CD4-positive, CD25-positive, alpha-beta regulatory T cell (primary cell): ENCODE results near the gene GAS7. TPM values are rescaled to one million over a fixed set of nuclear protein-coding genes. Genes with fewer than 3 reads are reported as not detected.

Experiments used
- ATAC-seq, 2 donors: fragments of 150-1000 bp; cut with Tn5 transposase; one replicate each; pipeline ENCODE4 v1.10.0; 2021; ENCODE audit warnings: low read depth in 2 of 2, moderate number of reproducible peaks in 2 of 2, moderate library complexity in 1 of 2
- DNase-seq, 3 donors: peaks; one replicate each; pipeline versions ENCODE4 v3.0.0 to v3.0.0-alpha.2; 2012 to 2022; ENCODE audit warnings: mixed read lengths in 1 of 3
- H3K27ac ChIP-seq: one replicate; pipeline ENCODE4 v1.7.0; 2013; ENCODE audit warnings: mild to moderate bottlenecking, low read length; ENCODE audit not compliant: insufficient read depth, poor library complexity, severe bottlenecking
- H3K27me3 ChIP-seq: one replicate; pipeline ENCODE4 v1.7.0; 2013; ENCODE audit warnings: low read length; ENCODE audit not compliant: control insufficient read depth, insufficient read depth
- H3K36me3 ChIP-seq: one replicate; pipeline ENCODE4 v1.7.0; 2013; ENCODE audit warnings: mild to moderate bottlenecking, low read length, moderate library complexity; ENCODE audit not compliant: control insufficient read depth, insufficient read depth
- H3K4me1 ChIP-seq: 2 replicates; pipeline ENCODE4 v1.7.0; 2013; ENCODE audit warnings: mild to moderate bottlenecking, low read length; ENCODE audit not compliant: insufficient read depth, control insufficient read depth, poor library complexity, severe bottlenecking
- H3K4me3 ChIP-seq: one replicate; pipeline ENCODE4 v1.7.0; 2013; ENCODE audit warnings: low read depth, mild to moderate bottlenecking, low read length, moderate library complexity
- H3K9me3 ChIP-seq, 2 experiments: 1 replicate in 1 of 2; 2 replicates in 1 of 2; pipeline ENCODE4 v1.7.0; 2013; ENCODE audit warnings: low read length in 2 of 2, mild to moderate bottlenecking in 1 of 2, moderate library complexity in 1 of 2; ENCODE audit not compliant: control insufficient read depth in 2 of 2
- H3K27ac Mint-ChIP-seq, 3 donors: one replicate each; pipeline ENCODE4 v1.8.0; 2020 to 2022; ENCODE audit warnings: mild to moderate bottlenecking in 3 of 3, mixed read lengths in 3 of 3, moderate library complexity in 2 of 3
- H3K27me3 Mint-ChIP-seq: one replicate; pipeline ENCODE4 v1.8.0; 2022; ENCODE audit warnings: mild to moderate bottlenecking, mixed read lengths
- H3K36me3 Mint-ChIP-seq: one replicate; pipeline ENCODE4 v1.8.0; 2020; ENCODE audit warnings: mixed read lengths
- H3K4me1 Mint-ChIP-seq, 4 donors: one replicate each; pipeline ENCODE4 v1.8.0; 2020 to 2022; ENCODE audit warnings: mixed read lengths in 4 of 4, mild to moderate bottlenecking in 1 of 4
- H3K4me3 Mint-ChIP-seq, 4 donors: one replicate each; pipeline ENCODE4 v1.8.0; 2020 to 2022; ENCODE audit warnings: mild to moderate bottlenecking in 4 of 4, mixed read lengths in 4 of 4, moderate library complexity in 3 of 4
- H3K9me3 Mint-ChIP-seq, 7 donors: one replicate each; pipeline ENCODE4 v1.8.0; 2020 to 2022; ENCODE audit warnings: mixed read lengths in 7 of 7, mild to moderate bottlenecking in 3 of 7, moderate library complexity in 2 of 7
- polyA plus RNA-seq, 4 donors: library from polyadenylated mRNA; unstranded; fragments of 300-500 nt; fragmentation: Illumina TruSeq; gene quantifications; one replicate each; pipeline ENCODE4 v1.2.3, GENCODE V29; 2021
- total RNA-seq: library from RNA; stranded (reverse); gene quantifications from one replicate; pipeline ENCODE4 v1.2.3, GENCODE V29; 2022

GAS7 gene
- total and polyA plus RNA-seq, 5 donors from 2014 or later = 0.10 to 0.79 (median 0.46) TPM; not detected in 1

DNA sequence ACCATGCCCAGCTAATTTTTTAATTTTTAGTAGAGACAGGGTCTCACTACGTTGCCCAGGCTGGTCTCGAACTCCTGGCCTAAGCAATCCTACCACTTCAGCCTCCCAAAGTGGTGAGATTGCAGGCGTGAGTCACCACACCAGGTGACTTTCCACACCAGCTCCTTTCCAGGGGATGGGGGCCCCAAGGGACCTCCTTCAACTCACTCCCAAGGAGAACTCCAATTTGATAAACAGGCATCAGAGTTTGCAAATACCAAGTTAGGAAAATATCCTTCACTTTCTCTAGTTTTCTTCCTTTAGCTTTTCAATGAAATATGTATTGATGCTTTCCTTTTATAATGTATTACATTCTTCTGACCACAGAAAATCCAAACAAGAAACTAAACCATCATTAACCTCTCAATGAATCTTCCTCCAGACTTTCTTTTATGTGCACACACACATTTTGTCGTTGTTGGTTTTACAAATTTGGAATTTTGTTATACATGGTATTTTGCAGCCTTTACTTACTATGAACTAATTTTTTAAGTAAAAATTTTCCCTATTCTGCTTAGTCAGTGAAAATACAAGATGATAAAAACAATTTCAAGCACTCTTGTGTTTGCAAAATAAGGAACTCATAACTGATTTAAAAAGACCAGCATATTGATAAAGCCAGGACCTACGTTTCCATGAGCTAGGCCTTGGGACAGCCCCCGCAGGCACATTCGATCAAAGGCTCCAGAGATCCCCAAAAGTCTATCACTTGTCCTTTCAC is 32.0 kb downstream of the GAS7 start:
- DNase-seq (no peak), ATAC-seq (no peak)
- no peak overlapping the region for H3K27ac Mint-ChIP-seq
- Histone ChIP-seq H3K9me3 (no peaks in the 10 kb centered on the region), H3K27me3 (no peaks in the 10 kb centered on the region), H3K27ac (no peak overlapping the region), H3K4me3 (no peak overlapping the region), H3K36me3 (no peaks in the 10 kb centered on the region), H3K4me1 (no peaks in the 10 kb centered on the region)
- peaks cover 0 to 2% (median 0%) of the 10 kb centered on the region in 7 donors for H3K9me3 Mint-ChIP-seq
- H3K27me3 Mint-ChIP-seq = peaks cover 8% of the 10 kb centered on the region
- no peaks in the 10 kb centered on the region for H3K36me3 Mint-ChIP-seq
- H3K4me3 Mint-ChIP-seq = no peak overlapping the region
- H3K4me1 Mint-ChIP-seq = no peaks in the 10 kb centered on the region

DNA sequence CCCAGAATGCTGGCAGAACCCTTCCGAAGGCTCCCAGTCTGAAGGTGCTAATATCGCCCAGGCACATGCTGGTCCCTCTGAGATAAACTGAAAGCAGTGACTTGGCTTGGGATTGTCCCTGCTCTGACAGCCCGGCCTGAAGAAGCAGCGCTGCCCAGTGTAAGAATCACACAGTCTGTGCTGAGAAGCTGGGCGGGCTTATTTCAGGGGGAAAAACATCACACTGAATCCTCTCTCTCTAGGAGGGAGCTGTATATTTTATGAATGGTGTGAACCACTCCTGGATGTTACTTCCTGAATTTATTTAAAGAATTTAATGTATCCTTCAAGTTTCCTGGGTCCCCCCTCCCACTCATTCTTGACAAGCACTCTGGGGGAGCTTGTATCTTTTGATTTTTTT is 36.3 kb downstream of the GAS7 start:
- no peak for DNase-seq
- Histone ChIP-seq H3K4me3 (no peak overlapping the region), H3K9me3 (no peaks in the 10 kb centered on the region), H3K27ac (no peak overlapping the region), H3K27me3 (no peaks in the 10 kb centered on the region), H3K4me1 (no peaks in the 10 kb centered on the region), H3K36me3 (no peaks in the 10 kb centered on the region)
- Mint-ChIP-seq H3K4me3 (no peak overlapping the region), H3K4me1 (no peaks in the 10 kb centered on the region), H3K27me3 (peaks cover 8% of the 10 kb centered on the region), H3K27ac (peak overlapping the region in 1 of 3 donors; percentile 32), H3K36me3 (no peaks in the 10 kb centered on the region), H3K9me3 (no peaks in the 10 kb centered on the region)
- ATAC-seq = no peak

DNA sequence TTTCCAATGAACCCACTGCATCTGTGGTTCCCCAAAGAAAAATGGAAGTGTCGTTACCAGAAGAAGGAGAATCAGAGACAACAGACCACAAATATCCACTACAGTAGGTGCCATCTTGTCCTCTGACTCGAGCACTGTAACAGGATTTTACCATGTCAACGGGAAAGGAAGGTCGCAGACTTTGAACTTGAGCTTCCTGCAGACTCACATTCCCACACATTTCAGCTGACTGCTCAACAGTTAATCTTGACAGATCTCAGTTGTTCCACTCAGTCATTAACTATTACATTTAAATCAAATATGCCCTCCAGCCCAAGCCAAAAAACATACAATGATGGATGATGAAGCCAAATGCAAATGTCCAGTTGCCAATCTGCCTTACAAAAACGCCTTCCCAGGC is 37.0 kb downstream of the GAS7 start:
- Mint-ChIP-seq H3K27me3 (peaks cover 4% of the 10 kb centered on the region), H3K36me3 (no peaks in the 10 kb centered on the region), H3K4me3 (no peak overlapping the region), H3K4me1 (peaks cover 0 to 2% (median 0%) of the 10 kb centered on the region in 4 donors), H3K9me3 (no peaks in the 10 kb centered on the region), H3K27ac (no peak overlapping the region)
- Histone ChIP-seq H3K4me3 (no peak overlapping the region), H3K9me3 (no peaks in the 10 kb centered on the region), H3K27ac (no peak overlapping the region), H3K27me3 (no peaks in the 10 kb centered on the region), H3K36me3 (no peaks in the 10 kb centered on the region), H3K4me1 (no peaks in the 10 kb centered on the region)
- no peak for ATAC-seq
- no peak for DNase-seq

DNA sequence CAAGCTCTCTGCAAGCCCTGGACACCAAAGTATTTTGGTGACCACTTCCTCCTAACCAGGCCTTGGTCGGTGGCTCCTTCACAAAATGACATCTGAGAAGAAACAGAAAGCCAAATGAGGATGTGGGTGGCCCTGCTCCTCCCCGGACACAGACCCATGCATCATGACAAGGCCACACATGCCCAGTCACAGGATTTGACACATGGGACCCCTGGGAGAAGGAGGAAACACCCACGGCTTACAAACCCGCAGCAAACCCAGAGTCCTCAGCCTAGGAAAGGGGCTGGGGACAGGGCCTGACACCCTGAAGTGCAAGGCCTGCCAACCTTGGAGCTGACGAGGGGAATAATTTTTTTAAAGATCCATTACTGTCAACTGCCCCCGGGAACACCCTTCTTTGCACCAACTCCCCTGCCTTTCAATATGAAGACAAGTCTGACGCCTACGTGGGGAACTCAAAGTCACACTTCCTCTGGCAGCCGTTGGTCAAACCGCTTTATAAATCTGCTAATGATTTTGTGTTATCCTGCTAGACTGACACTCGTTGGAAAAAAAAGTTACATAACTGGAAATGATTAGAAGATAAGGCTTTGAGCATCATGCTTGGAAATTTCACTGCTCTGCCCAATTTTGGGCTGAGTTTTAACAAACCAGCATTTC is 41.3 kb downstream of the GAS7 start:
- Histone ChIP-seq H3K27me3 (no peaks in the 10 kb centered on the region), H3K4me1 (no peaks in the 10 kb centered on the region), H3K9me3 (no peaks in the 10 kb centered on the region), H3K4me3 (no peak overlapping the region), H3K27ac (no peak overlapping the region), H3K36me3 (no peaks in the 10 kb centered on the region)
- no peak overlapping the region for H3K4me3 Mint-ChIP-seq
- peaks cover 0 to 4% (median under 1%) of the 10 kb centered on the region in 4 donors for H3K4me1 Mint-ChIP-seq
- H3K9me3 Mint-ChIP-seq = no peaks in the 10 kb centered on the region
- H3K27me3 Mint-ChIP-seq = peaks cover 12% of the 10 kb centered on the region
- H3K27ac Mint-ChIP-seq = no peak overlapping the region
- no peaks in the 10 kb centered on the region for H3K36me3 Mint-ChIP-seq
- ATAC-seq (peak; percentile 28 to 50), DNase-seq (peak in 1 of 3 donors; percentile 25)

DNA sequence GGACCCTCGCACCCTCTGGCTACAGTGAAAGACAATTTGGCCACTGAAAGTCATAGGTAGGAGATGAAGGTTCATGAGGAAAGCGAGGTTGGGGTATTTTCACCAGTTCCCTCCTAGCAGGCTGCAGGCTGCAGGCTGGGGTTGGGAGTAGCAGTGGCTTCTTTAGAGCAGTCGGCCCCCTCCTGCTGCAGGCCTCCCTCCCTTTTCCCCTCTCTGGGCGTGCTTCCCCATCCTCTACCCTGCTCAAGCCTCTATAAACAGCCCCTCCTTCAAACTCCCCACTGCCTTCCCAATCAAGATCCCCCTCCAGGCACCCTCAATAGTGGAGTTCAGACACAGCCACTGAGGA is 41.8 kb downstream of the GAS7 start:
- H3K4me1 Mint-ChIP-seq = peaks cover 0 to 4% (median under 1%) of the 10 kb centered on the region in 4 donors

DNA sequence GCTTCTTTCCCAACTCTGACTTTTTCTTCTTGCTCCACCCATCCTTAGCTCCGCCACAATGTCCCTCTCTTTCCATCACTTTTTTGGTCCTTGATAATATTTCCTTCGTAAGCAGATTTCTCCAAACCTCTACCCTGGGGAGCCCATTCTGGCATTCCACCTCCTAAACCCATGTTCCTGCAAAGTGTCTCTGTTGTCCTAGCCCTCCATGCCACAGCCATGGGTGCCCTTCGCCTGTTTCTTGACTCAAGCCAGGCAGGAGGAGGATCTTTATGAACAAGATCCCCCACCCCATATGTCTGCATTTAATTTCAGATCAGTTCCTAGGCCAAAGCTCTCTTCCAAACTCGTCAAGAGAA is 42.4 kb downstream of the GAS7 start:
- Histone ChIP-seq H3K4me3 (no peak overlapping the region), H3K27me3 (no peaks in the 10 kb centered on the region), H3K4me1 (no peaks in the 10 kb centered on the region), H3K36me3 (no peaks in the 10 kb centered on the region), H3K27ac (no peak overlapping the region), H3K9me3 (no peaks in the 10 kb centered on the region)
- H3K9me3 Mint-ChIP-seq = no peaks in the 10 kb centered on the region
- peaks cover 0 to 4% (median under 1%) of the 10 kb centered on the region in 4 donors for H3K4me1 Mint-ChIP-seq
- H3K27ac Mint-ChIP-seq = no peak overlapping the region
- DNase-seq = no peak
- no peak overlapping the region for H3K4me3 Mint-ChIP-seq
- no peaks in the 10 kb centered on the region for H3K36me3 Mint-ChIP-seq
- ATAC-seq = no peak
- H3K27me3 Mint-ChIP-seq = peaks cover 12% of the 10 kb centered on the region

More for the DNA sequence above, 41.8 kb downstream of the GAS7 start:
- Histone ChIP-seq H3K9me3 (no peaks in the 10 kb centered on the region), H3K36me3 (no peaks in the 10 kb centered on the region), H3K27me3 (no peaks in the 10 kb centered on the region), H3K4me1 (no peaks in the 10 kb centered on the region), H3K4me3 (no peak overlapping the region), H3K27ac (no peak overlapping the region)
- DNase-seq (no peak), ATAC-seq (no peak)
- Mint-ChIP-seq H3K36me3 (no peaks in the 10 kb centered on the region), H3K9me3 (no peaks in the 10 kb centered on the region), H3K27ac (no peak overlapping the region), H3K4me3 (no peak overlapping the region), H3K27me3 (peaks cover 12% of the 10 kb centered on the region)

DNA sequence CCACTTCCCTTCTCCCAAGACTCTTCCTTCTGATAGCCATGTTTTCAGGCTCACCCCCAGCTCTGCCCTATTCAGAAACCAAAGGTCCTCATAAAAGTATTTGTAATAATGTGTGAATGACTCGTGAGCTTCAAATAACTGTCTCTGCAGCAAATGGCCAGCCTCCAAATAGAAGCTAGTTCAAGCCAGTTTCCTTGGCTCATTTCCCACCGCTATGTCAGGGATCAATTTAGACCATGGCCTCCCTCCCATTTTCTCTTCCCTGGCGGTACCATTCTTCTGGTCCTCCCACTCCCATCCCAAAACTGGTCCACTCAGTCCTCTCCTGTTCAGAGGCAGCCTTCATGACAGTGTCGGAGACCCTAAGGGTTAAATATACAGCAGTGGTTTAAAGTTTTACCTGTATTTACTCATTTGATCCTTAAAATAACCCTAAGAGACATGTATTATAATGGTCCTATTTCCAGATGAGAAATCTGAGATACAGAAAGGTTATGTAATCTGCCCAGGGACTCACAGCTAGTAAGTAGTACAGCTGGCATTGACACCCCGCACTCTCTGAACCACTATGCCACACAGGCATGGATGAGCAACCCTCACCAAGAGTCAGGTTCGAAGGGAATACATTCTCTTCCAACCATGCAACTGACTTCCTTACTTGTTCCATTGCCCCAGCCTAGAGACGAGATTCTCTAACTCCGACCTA is 42.9 kb downstream of the GAS7 start:
- Histone ChIP-seq H3K4me3 (no peak overlapping the region), H3K4me1 (no peaks in the 10 kb centered on the region), H3K9me3 (no peaks in the 10 kb centered on the region), H3K27me3 (no peaks in the 10 kb centered on the region), H3K27ac (no peak overlapping the region), H3K36me3 (no peaks in the 10 kb centered on the region)
- Mint-ChIP-seq H3K27ac (peak overlapping the region in 1 of 3 donors; percentile 50), H3K36me3 (no peaks in the 10 kb centered on the region), H3K9me3 (no peaks in the 10 kb centered on the region), H3K4me3 (no peak overlapping the region), H3K27me3 (peaks cover 12% of the 10 kb centered on the region), H3K4me1 (peaks cover 0 to 4% (median under 1%) of the 10 kb centered on the region in 4 donors)
- DNase-seq = no peak
- ATAC-seq = no peak
